ENCODE data around the gene SPEF2. TPM values are rescaled to one million over a fixed set of nuclear protein-coding genes. Genes with fewer than 3 reads are reported as not detected.

Gene SPEF2
- total RNA-seq, 2 donors from 2014 or later, result 2.6 to 2.8 TPM

GRCh38 chr5:35683466-35683865 lies 65.8 kb downstream of the SPEF2 start:
- intact Hi-C loops (cut with DNase I), result no loop called here
- DNase-seq (no peak), ATAC-seq (no peak)

- intact Hi-C loops (cut with DNase I), result no loop called here
- ATAC-seq (peak in 1 of 2 donors; percentile 33), DNase-seq (no peak)
These were observed 67.5 kb downstream of the SPEF2 start for GRCh38 chr5:35685161-35685560.

GRCh38 chr5:35687961-35688360 lies 70.3 kb downstream of the SPEF2 start:
- intact Hi-C loops (cut with DNase I), result no loop called here
- ATAC-seq, result no peak
- DNase-seq, result no peak

GRCh38 chr5:35694481-35694880 lies 76.8 kb downstream of the SPEF2 start:
- DNase-seq, result no peak
- intact Hi-C loops (cut with DNase I), result no loop called here

GRCh38 chr5:35698047-35698808 lies 80.6 kb downstream of the SPEF2 start:
- intact Hi-C loops (cut with DNase I), result no loop called here

More at GRCh38 chr5:35694481-35694880, 76.8 kb downstream of the SPEF2 start:
- no peak for ATAC-seq

GRCh38 chr5:35707659-35708058 lies 90.0 kb downstream of the SPEF2 start:
- DNase-seq, result no peak
- intact Hi-C loops (cut with DNase I), result no loop called here
- ATAC-seq, result no peak

More at GRCh38 chr5:35698047-35698808, 80.6 kb downstream of the SPEF2 start:
- no peak for ATAC-seq
- DNase-seq, result no peak

GRCh38 chr5:35709688-35710087 lies 92.0 kb downstream of the SPEF2 start:
- intact Hi-C loops (cut with DNase I), result no loop called here
- DNase-seq, result no peak
- no peak for ATAC-seq

GRCh38 chr5:35717718-35718117 lies 100.1 kb downstream of the SPEF2 start:
- DNase-seq (no peak), ATAC-seq (no peak)
- intact Hi-C loops (cut with DNase I), result no loop called here

GRCh38 chr5:35735718-35736117 lies 118.1 kb downstream of the SPEF2 start:
- intact Hi-C loops (cut with DNase I), result no loop called here
- ATAC-seq, result no peak

GRCh38 chr5:35736280-35736679 lies 118.6 kb downstream of the SPEF2 start:
- ATAC-seq (no peak), DNase-seq (no peak)
- intact Hi-C loops (cut with DNase I), result no loop called here

More at GRCh38 chr5:35735718-35736117, 118.1 kb downstream of the SPEF2 start:
- no peak for DNase-seq

- DNase-seq, result no peak
- ATAC-seq, result no peak
- intact Hi-C loops (cut with DNase I), result no loop called here
These were observed 123.6 kb downstream of the SPEF2 start for GRCh38 chr5:35741126-35741716.

- intact Hi-C loops (cut with DNase I), result no loop called here
- no peak for ATAC-seq
- DNase-seq, result no peak
These were observed 124.3 kb downstream of the SPEF2 start for GRCh38 chr5:35741971-35742370.

- intact Hi-C loops (cut with DNase I), result no loop called here
- no peak for ATAC-seq
These were observed 126.0 kb downstream of the SPEF2 start for GRCh38 chr5:35743644-35744043.

GRCh38 chr5:35745193-35745592 lies 127.5 kb downstream of the SPEF2 start:
- ATAC-seq, result no peak
- no peak for DNase-seq
- intact Hi-C loops (cut with DNase I), result no loop called here

More at GRCh38 chr5:35743644-35744043, 126.0 kb downstream of the SPEF2 start:
- no peak for DNase-seq

- DNase-seq (no peak), ATAC-seq (no peak)
- intact Hi-C loops (cut with DNase I), result no loop called here
These were observed 128.0 kb downstream of the SPEF2 start for GRCh38 chr5:35745660-35746059.

- intact Hi-C loops (cut with DNase I), result no loop called here
- DNase-seq (no peak), ATAC-seq (no peak)
These were observed 134.3 kb downstream of the SPEF2 start for GRCh38 chr5:35752012-35752411.

- intact Hi-C loops (cut with DNase I), result no loop called here
- ATAC-seq (no peak), DNase-seq (no peak)
These were observed 135.8 kb downstream of the SPEF2 start for GRCh38 chr5:35753500-35753899.

GRCh38 chr5:35754481-35754880 lies 136.8 kb downstream of the SPEF2 start:
- intact Hi-C loops (cut with DNase I), result no loop called here
- no peak for ATAC-seq
- no peak for DNase-seq

GRCh38 chr5:35755966-35756365 lies 138.3 kb downstream of the SPEF2 start:
- intact Hi-C loops (cut with DNase I), result no loop called here
- DNase-seq, result no peak

GRCh38 chr5:35758151-35758724 lies 140.6 kb downstream of the SPEF2 start:
- DNase-seq, result no peak
- no peak for ATAC-seq
- intact Hi-C loops (cut with DNase I), result no loop called here

More at GRCh38 chr5:35755966-35756365, 138.3 kb downstream of the SPEF2 start:
- no peak for ATAC-seq
